HEK293 (cell line): Measurements from ENCODE around the gene LCTL.

ENCODE experiments used
- CTCF ChIA-PET: fragments of 350-600 bp; formaldehyde crosslinking; extraction: SDS; loops from one replicate; lab custom pipeline; 2021; ENCODE audit warnings: antibody characterized with exemption; lab: Yijun Ruan, JAX
- POLR2A ChIA-PET: fragments of 300-600 bp; formaldehyde crosslinking; extraction: SDS; loops from one replicate; lab custom pipeline; 2020; ENCODE audit warnings: antibody characterized with exemption, inconsistent platforms; lab: Yijun Ruan, JAX
- H3K27ac ChIP-seq: fragments of 200-500 bp; sonication (Bioruptor generic); 2 replicates; pipeline ENCODE4 v1.5.1; 2014; ENCODE audit warnings: low read depth, low read length, control low read depth, inconsistent platforms; ENCODE audit errors: extremely low read depth
- H3K36me3 ChIP-seq, 2 experiments: fragments of 200-500 bp in 1 of 2; sonication (Bioruptor generic) in 1 of 2; 1 replicate in 1 of 2; 2 replicates in 1 of 2; pipeline ENCODE4 v1.5.1; 2014 to 2017; ENCODE audit warnings: inconsistent platforms in 2 of 2, low read length in 2 of 2; ENCODE audit not compliant: control insufficient read depth in 2 of 2, insufficient read depth in 1 of 2
- H3K4me1 ChIP-seq: fragments of 200-500 bp; sonication (Bioruptor generic); 2 replicates; pipeline ENCODE4 v1.5.1; 2014; ENCODE audit warnings: mild to moderate bottlenecking, low read length, inconsistent platforms; ENCODE audit not compliant: control insufficient read depth, insufficient read depth
- H3K4me3 ChIP-seq: 2 replicates; pipeline ENCODE4 v1.5.1; 2011; ENCODE audit warnings: low read depth, mild to moderate bottlenecking, control low read depth, low read length, moderate library complexity
- H3K9me3 ChIP-seq: fragments of 200-500 bp; sonication (Bioruptor generic); 2 replicates; pipeline ENCODE4 v1.5.1; 2014; ENCODE audit warnings: low read depth, low read length, inconsistent platforms; ENCODE audit not compliant: control insufficient read depth, insufficient read depth
- ATF2 ChIP-seq: fragments of 450-650 bp; formaldehyde crosslinking; IDR thresholded peaks from 2 replicates; pipeline ENCODE4 v1.5.1; 2016; ENCODE audit warnings: missing biosample characterization, missing genetic modification characterization, low read depth
- HOXC10 ChIP-seq: sonication (generic); formaldehyde crosslinking; IDR thresholded peaks from 2 replicates; pipeline ENCODE4 v1.8.1; 2023; ENCODE audit warnings: mild to moderate bottlenecking, missing genetic modification reagents
- MEIS1 ChIP-seq: sonication (generic); formaldehyde crosslinking; IDR thresholded peaks from 2 replicates; pipeline ENCODE4 v1.8.1; 2022; ENCODE audit warnings: missing genetic modification reagents, mild to moderate bottlenecking, borderline replicate concordance
- PRDM2 ChIP-seq: fragments of 450-650 bp; formaldehyde crosslinking; IDR thresholded peaks from 2 replicates; pipeline ENCODE4 v1.5.1; 2016; ENCODE audit warnings: missing biosample characterization, missing genetic modification characterization, borderline replicate concordance
- SCRT1 ChIP-seq: fragments of 450-650 bp; formaldehyde crosslinking; IDR thresholded peaks from 2 replicates; pipeline ENCODE4 v1.5.1; 2016; ENCODE audit warnings: missing biosample characterization, missing genetic modification characterization, borderline replicate concordance
- SCRT2 ChIP-seq: fragments of 450-650 bp; formaldehyde crosslinking; IDR thresholded peaks from 2 replicates; pipeline ENCODE4 v1.5.1; 2016; ENCODE audit warnings: missing biosample characterization, missing genetic modification characterization
- YY2 ChIP-seq: fragments of 450-650 bp; formaldehyde crosslinking; IDR thresholded peaks from 2 replicates; pipeline ENCODE4 v1.5.1; 2016; ENCODE audit warnings: missing biosample characterization, missing genetic modification characterization
- ZBTB17 ChIP-seq: fragments of 450-650 bp; formaldehyde crosslinking; IDR thresholded peaks from 2 replicates; pipeline ENCODE4 v1.5.1; 2016; ENCODE audit warnings: missing biosample characterization, missing genetic modification characterization
- ZBTB8A ChIP-seq: fragments of 450-650 bp; formaldehyde crosslinking; IDR thresholded peaks from 2 replicates; pipeline ENCODE4 v1.5.1; 2016; ENCODE audit warnings: missing biosample characterization, missing genetic modification characterization
- ZIC2 ChIP-seq: fragments of 450-650 bp; formaldehyde crosslinking; IDR thresholded peaks from 2 replicates; pipeline ENCODE4 v1.5.1; 2016; ENCODE audit warnings: missing biosample characterization, missing genetic modification characterization
- ZNF302 ChIP-seq: fragments of 450-650 bp; formaldehyde crosslinking; IDR thresholded peaks from 2 replicates; pipeline ENCODE4 v1.5.1; 2016; ENCODE audit warnings: missing biosample characterization, missing genetic modification characterization, low read depth
- ZNF600 ChIP-seq: fragments of 450-650 bp; formaldehyde crosslinking; IDR thresholded peaks from 2 replicates; pipeline ENCODE4 v1.5.1; 2016; ENCODE audit warnings: missing biosample characterization, missing genetic modification characterization

Gene LCTL

GRCh38 chr15:66563126-66563525, 2.7 kb downstream of the LCTL start (continued):
- TF ChIP-seq HOXC10 (CRISPR knock-in tag) (no peak), ZNF600 (tag by site-specific recombination) (no peak), SCRT2 (tag by site-specific recombination) (no peak), PRDM2 (tag by site-specific recombination) (no peak), ZBTB8A (no peak)

- no peak overlapping the region for H3K4me3 ChIP-seq
- TF ChIP-seq SCRT1 (tag by site-specific recombination) (no peak), ZIC2 (tag by site-specific recombination) (no peak), YY2 (tag by site-specific recombination) (no peak)
- TF ChIP-seq, all 188 proteins: peak for 0
- Histone ChIP-seq H3K27ac (no peak overlapping the region), H3K4me1 (no peaks in the 10 kb centered on the region), H3K36me3 (no peaks in the 10 kb centered on the region), H3K9me3 (no peaks in the 10 kb centered on the region)
- ChIA-PET CTCF (interaction anchor here (0.6 to 1.4 kb wide), 4 partner anchors 21 to 342 kb away, joined by 3 to 7 read pairs (median 5); no protein-coding TSS in a partner anchor), POLR2A (no interaction called here)
Measured at GRCh38 chr15:66560856-66561525, 4.8 kb downstream of the LCTL start.

- ChIA-PET POLR2A (no interaction called here), CTCF (interaction anchor here (1.3 to 1.6 kb wide), 2 partner anchors 8 to 293 kb away, joined by 3 to 7 read pairs; no protein-coding TSS in a partner anchor)
- Histone ChIP-seq H3K4me1 (no peaks in the 10 kb centered on the region), H3K4me3 (no peak overlapping the region), H3K36me3 (no peaks in the 10 kb centered on the region; a peak in 1 of 3 replicates)
- no peak for TF ChIP-seq MEIS1 (CRISPR knock-in tag)
- no peak for TF ChIP-seq ZNF302 (tag by site-specific recombination)
- no peak for TF ChIP-seq ATF2 (tag by site-specific recombination)
- TF ChIP-seq ZBTB17 (tag by site-specific recombination): no peak
- TF ChIP-seq, all 188 proteins: peak for 0
- Histone ChIP-seq H3K9me3 (peaks cover 2% of the 10 kb centered on the region; the same call in 1 of the 2 replicates), H3K27ac (no peak overlapping the region)
Measured at GRCh38 chr15:66558271-66558670, 7.5 kb downstream of the LCTL start.
